HG03095 (cell line): Measurements from ENCODE around the gene PLOD3.

Source experiments
- ATAC-seq: cut with Tn5 transposase; IDR thresholded peaks from one replicate; pipeline ENCODE4 v1.9.1; 2021; ENCODE audit warnings: moderate library complexity; ENCODE audit not compliant: unreplicated experiment

PLOD3 gene

GRCh38 chr7:101166909-101167644 is 50.3 kb downstream of the PLOD3 start:
- no peak for ATAC-seq

- ATAC-seq = no peak
These were observed 50.8 kb downstream of the PLOD3 start for GRCh38 chr7:101166648-101166908.

GRCh38 chr7:101165958-101166647 is 51.3 kb downstream of the PLOD3 start:
- no peak for ATAC-seq

GRCh38 chr7:101165075-101165957 is 52.1 kb downstream of the PLOD3 start, which contains the start of gene VGF:
TSS of gene VGF (minus strand) at chr7:101165569. CDS start at chr7:101164843, 726 bp downstream.
- no peak for ATAC-seq

GRCh38 chr7:101164071-101164840 is 53.1 kb downstream of the PLOD3 start:
- ATAC-seq = no peak

- ATAC-seq = no peak
These were observed 53.9 kb downstream of the PLOD3 start for GRCh38 chr7:101163279-101164070.

- ATAC-seq = no peak
These were observed 54.7 kb downstream of the PLOD3 start for GRCh38 chr7:101162551-101163278.

GRCh38 chr7:101161692-101162471 is 55.5 kb downstream of the PLOD3 start:
- ATAC-seq = no peak

- no peak for ATAC-seq
These were observed 56.5 kb downstream of the PLOD3 start for GRCh38 chr7:101160910-101161309.

GRCh38 chr7:101159696-101160674 is 57.4 kb downstream of the PLOD3 start:
- no peak for ATAC-seq

- no peak for ATAC-seq
These were observed 60.4 kb downstream of the PLOD3 start for GRCh38 chr7:101156866-101157589.

- no peak for ATAC-seq
These were observed 61.1 kb downstream of the PLOD3 start for GRCh38 chr7:101156277-101156676.
